Superior temporal gyrus (tissue), 1 donor: ENCODE measurements around the gene OR7A5.
A peak's percentile ranks its signal among the peaks of the same experiment; 100 is the strongest.
"Not testable (repeated sequence)": the region's sequence is repeated elsewhere in the genome, so short reads cannot be mapped to it uniquely, and the experiment has no call there.

Experiments used
- DNase-seq: peaks from one replicate; pipeline ENCODE4 v3.0.0-alpha.2; 2016; ENCODE audit errors: extremely low spot score

Gene OR7A5

GRCh38 chr19:14835011-14835410, at the start of gene OR7A5, which contains the start of gene OR7C1:
TSS of gene OR7A5 (minus strand) at chr19:14835185. CDS start at chr19:14828241, 6,944 bp downstream.
TSS of gene OR7C1 (minus strand) at chr19:14835185. CDS start at chr19:14800136, 35,049 bp downstream.
- DNase-seq = peak; percentile 42

- peak; percentile 56 for DNase-seq
Observed at GRCh38 chr19:14871619-14872230, 36.7 kb upstream of the OR7A5 start.

- DNase-seq = no peak
Observed at GRCh38 chr19:14868497-14868896, 33.5 kb upstream of the OR7A5 start.

GRCh38 chr19:14848822-14849221, 13.8 kb upstream of the OR7A5 start, which contains the start of gene OR7A10:
TSS of gene OR7A10 (minus strand) at chr19:14848922. CDS start at chr19:14841877, 7,045 bp downstream.
- no peak for DNase-seq

- DNase-seq = no peak
Observed at GRCh38 chr19:14843578-14843977, 8.6 kb upstream of the OR7A5 start.

GRCh38 chr19:14843169-14843568, 8.2 kb upstream of the OR7A5 start:
- no peak for DNase-seq

GRCh38 chr19:14840206-14840605, 5.2 kb upstream of the OR7A5 start:
- no peak for DNase-seq

GRCh38 chr19:14837391-14837790, 2.4 kb upstream of the OR7A5 start:
- DNase-seq = no peak

- DNase-seq = no peak
Observed at GRCh38 chr19:14830702-14831101, 4.3 kb downstream of the OR7A5 start.

GRCh38 chr19:14826006-14826405, 9.0 kb downstream of the OR7A5 start:
- DNase-seq = no peak

- DNase-seq = no peak
Observed at GRCh38 chr19:14821937-14822336, 13.0 kb downstream of the OR7A5 start.

- no peak for DNase-seq
Observed at GRCh38 chr19:14818588-14818987, 16.4 kb downstream of the OR7A5 start.

- no peak for DNase-seq
Observed at GRCh38 chr19:14817052-14817451, 17.9 kb downstream of the OR7A5 start.

GRCh38 chr19:14814982-14815652, 19.9 kb downstream of the OR7A5 start:
- no peak for DNase-seq

GRCh38 chr19:14809272-14810057, 25.5 kb downstream of the OR7A5 start:
- DNase-seq = no peak

GRCh38 chr19:14804765-14805164, 30.2 kb downstream of the OR7A5 start:
- DNase-seq = no peak

- DNase-seq = no peak
Observed at GRCh38 chr19:14798760-14799159, 36.2 kb downstream of the OR7A5 start.

- no peak for DNase-seq
Observed at GRCh38 chr19:14796021-14796420, 39.0 kb downstream of the OR7A5 start.

GRCh38 chr19:14795078-14795721, 39.8 kb downstream of the OR7A5 start:
- DNase-seq = no peak

GRCh38 chr19:14792250-14792649, 42.7 kb downstream of the OR7A5 start:
- DNase-seq = not testable (repeated sequence)

- no peak for DNase-seq
Observed at GRCh38 chr19:14786421-14786851, 48.5 kb downstream of the OR7A5 start.
